GM12874 (cell line): ENCODE data around the gene FKBP9.

Experiments used
- CTCF ChIP-seq: IDR thresholded peaks from 2 replicates; pipeline ENCODE4 v1.5.1; 2011; ENCODE audit warnings: low read depth, mild to moderate bottlenecking, control low read depth, low read length, moderate library complexity; ENCODE audit not compliant: insufficient read depth

FKBP9 gene

GRCh38 chr7:33048704-33049103, 91.5 kb downstream of the FKBP9 start:
- TF ChIP-seq CTCF = no peak

- peak; percentile 34; the same call in 1 of the 2 replicates for TF ChIP-seq CTCF
Observed at GRCh38 chr7:33050535-33051318, 93.5 kb downstream of the FKBP9 start.

- TF ChIP-seq CTCF = no peak
Observed at GRCh38 chr7:33053721-33054120, 96.5 kb downstream of the FKBP9 start.

GRCh38 chr7:33054261-33054964, 97.2 kb downstream of the FKBP9 start:
- no peak for TF ChIP-seq CTCF

GRCh38 chr7:33055158-33055557, 97.9 kb downstream of the FKBP9 start:
- no peak for TF ChIP-seq CTCF
